ENCODE results near the gene KRT75. TPM values are rescaled to one million over a fixed set of nuclear protein-coding genes. Genes with fewer than 3 reads are reported as not detected.

Gene KRT75
- polyA plus RNA-seq (2012; ENCODE audit: missing spikeins): not detected

- FAIRE-seq: no peak
- TF ChIP-seq POLR2A (IDR thresholded peaks at IDR 0.05; ENCODE audit: low read depth, low read length): no peak
- DNase-seq (ENCODE audit: insufficient read length): no peak
Measured at GRCh38 chr12:52434081-52434733, at the start of gene KRT75. Gene KRT75, minus strand, starts transcription at chr12:52434371. Its CDS starts 67 bp downstream, at chr12:52434304.

GRCh38 chr12:52480073-52480472 lies 45.9 kb upstream of the KRT75 start:
- no peak for FAIRE-seq
- no peak for DNase-seq (ENCODE audit: insufficient read length)
- TF ChIP-seq POLR2AphosphoS5 (IDR thresholded peaks at IDR 0.05; ENCODE audit: low read depth, low read length) (no peak), POLR2A (IDR thresholded peaks at IDR 0.05; ENCODE audit: low read depth, low read length) (no peak), TAF1 (IDR thresholded peaks at IDR 0.05; ENCODE audit: borderline replicate concordance, low read depth, low read length) (no peak)

- DNase-seq (ENCODE audit: insufficient read length): no peak
- TF ChIP-seq POLR2A (IDR thresholded peaks at IDR 0.05; ENCODE audit: low read depth, low read length) (no peak), POLR2AphosphoS5 (IDR thresholded peaks at IDR 0.05; ENCODE audit: low read depth, low read length) (no peak), TAF1 (IDR thresholded peaks at IDR 0.05; ENCODE audit: borderline replicate concordance, low read depth, low read length) (no peak)
- FAIRE-seq: no peak
Measured at GRCh38 chr12:52477651-52478050, 43.5 kb upstream of the KRT75 start.

GRCh38 chr12:52474212-52474611 lies 40.0 kb upstream of the KRT75 start:
- FAIRE-seq (no peak), DNase-seq (ENCODE audit: insufficient read length) (no peak)
- no peak for TF ChIP-seq TAF1 (IDR thresholded peaks at IDR 0.05; ENCODE audit: borderline replicate concordance, low read depth, low read length)
- TF ChIP-seq POLR2AphosphoS5 (IDR thresholded peaks at IDR 0.05; ENCODE audit: low read depth, low read length): no peak
- TF ChIP-seq POLR2A (IDR thresholded peaks at IDR 0.05; ENCODE audit: low read depth, low read length): no peak

GRCh38 chr12:52473768-52474167 lies 39.6 kb upstream of the KRT75 start, which contains the start of gene KRT6C:
Gene KRT6C, minus strand, starts transcription at chr12:52473805. Its CDS starts 68 bp downstream, at chr12:52473737.
- DNase-seq (ENCODE audit: insufficient read length) (no peak), FAIRE-seq (no peak)
- TF ChIP-seq POLR2AphosphoS5 (IDR thresholded peaks at IDR 0.05; ENCODE audit: low read depth, low read length) (no peak), TAF1 (IDR thresholded peaks at IDR 0.05; ENCODE audit: borderline replicate concordance, low read depth, low read length) (no peak), POLR2A (IDR thresholded peaks at IDR 0.05; ENCODE audit: low read depth, low read length) (no peak)

- no peak for TF ChIP-seq POLR2AphosphoS5 (IDR thresholded peaks at IDR 0.05; ENCODE audit: low read depth, low read length)
- no peak for TF ChIP-seq POLR2A (IDR thresholded peaks at IDR 0.05; ENCODE audit: low read depth, low read length)
- no peak for TF ChIP-seq TAF1 (IDR thresholded peaks at IDR 0.05; ENCODE audit: borderline replicate concordance, low read depth, low read length)
- DNase-seq (ENCODE audit: insufficient read length) (no peak), FAIRE-seq (no peak)
Measured at GRCh38 chr12:52469853-52470252, 35.7 kb upstream of the KRT75 start.

- DNase-seq (ENCODE audit: insufficient read length) (no peak), FAIRE-seq (no peak)
Measured at GRCh38 chr12:52464897-52465296, 30.7 kb upstream of the KRT75 start.

GRCh38 chr12:52461693-52462092 lies 27.5 kb upstream of the KRT75 start:
- FAIRE-seq: no peak
- DNase-seq (ENCODE audit: insufficient read length): no peak
- no peak for TF ChIP-seq TAF1 (IDR thresholded peaks at IDR 0.05; ENCODE audit: borderline replicate concordance, low read depth, low read length)
- TF ChIP-seq POLR2A (IDR thresholded peaks at IDR 0.05; ENCODE audit: low read depth, low read length): no peak
- no peak for TF ChIP-seq POLR2AphosphoS5 (IDR thresholded peaks at IDR 0.05; ENCODE audit: low read depth, low read length)

More at GRCh38 chr12:52464897-52465296, 30.7 kb upstream of the KRT75 start:
- TF ChIP-seq POLR2AphosphoS5 (IDR thresholded peaks at IDR 0.05; ENCODE audit: low read depth, low read length) (no peak), POLR2A (IDR thresholded peaks at IDR 0.05; ENCODE audit: low read depth, low read length) (no peak), TAF1 (IDR thresholded peaks at IDR 0.05; ENCODE audit: borderline replicate concordance, low read depth, low read length) (no peak)

GRCh38 chr12:52458861-52459260 lies 24.7 kb upstream of the KRT75 start:
- FAIRE-seq (no peak), DNase-seq (ENCODE audit: insufficient read length) (no peak)
- TF ChIP-seq POLR2A (IDR thresholded peaks at IDR 0.05; ENCODE audit: low read depth, low read length) (no peak), TAF1 (IDR thresholded peaks at IDR 0.05; ENCODE audit: borderline replicate concordance, low read depth, low read length) (no peak), POLR2AphosphoS5 (IDR thresholded peaks at IDR 0.05; ENCODE audit: low read depth, low read length) (no peak)

GRCh38 chr12:52455821-52456220 lies 21.6 kb upstream of the KRT75 start:
- no peak for FAIRE-seq
- DNase-seq (ENCODE audit: insufficient read length): no peak
- TF ChIP-seq POLR2A (IDR thresholded peaks at IDR 0.05; ENCODE audit: low read depth, low read length) (no peak), TAF1 (IDR thresholded peaks at IDR 0.05; ENCODE audit: borderline replicate concordance, low read depth, low read length) (no peak), POLR2AphosphoS5 (IDR thresholded peaks at IDR 0.05; ENCODE audit: low read depth, low read length) (no peak)

- TF ChIP-seq TAF1 (IDR thresholded peaks at IDR 0.05; ENCODE audit: borderline replicate concordance, low read depth, low read length): no peak
- TF ChIP-seq POLR2A (IDR thresholded peaks at IDR 0.05; ENCODE audit: low read depth, low read length): no peak
- no peak for TF ChIP-seq POLR2AphosphoS5 (IDR thresholded peaks at IDR 0.05; ENCODE audit: low read depth, low read length)
- no peak for FAIRE-seq
Measured at GRCh38 chr12:52454411-52455201, 20.4 kb upstream of the KRT75 start.

GRCh38 chr12:52452101-52452500 lies 17.9 kb upstream of the KRT75 start, which contains the start of gene KRT6B:
Gene KRT6B, minus strand, starts transcription at chr12:52452146. Its CDS starts 68 bp downstream, at chr12:52452078.
- FAIRE-seq (no peak), DNase-seq (ENCODE audit: insufficient read length) (no peak)
- no peak for TF ChIP-seq POLR2A (IDR thresholded peaks at IDR 0.05; ENCODE audit: low read depth, low read length)
- no peak for TF ChIP-seq TAF1 (IDR thresholded peaks at IDR 0.05; ENCODE audit: borderline replicate concordance, low read depth, low read length)

More at GRCh38 chr12:52454411-52455201, 20.4 kb upstream of the KRT75 start:
- DNase-seq (ENCODE audit: insufficient read length): no peak

Measured in GM12892 (cell line).